Fibroblast of mammary gland (primary cell): ENCODE results near the gene RNF112.

Experiments used
- DNase-seq: peaks from one replicate; pipeline ENCODE4 v3.0.0-alpha.2; 2010; ENCODE audit warnings: low read depth
- H3K4me3 ChIP-seq: 2 replicates; pipeline ENCODE4 v1.5.1; 2011; ENCODE audit warnings: low read depth, mild to moderate bottlenecking, low read length, moderate library complexity; ENCODE audit not compliant: control insufficient read depth
- TF ChIP-seq, protein P1 (sequence below): conservative IDR thresholded peaks from 2 replicates; pipeline ENCODE4 v1.5.1; 2011; ENCODE audit warnings: low read depth, low read length, inconsistent platforms; ENCODE audit not compliant: control insufficient read depth, insufficient read depth

Gene RNF112

DNA sequence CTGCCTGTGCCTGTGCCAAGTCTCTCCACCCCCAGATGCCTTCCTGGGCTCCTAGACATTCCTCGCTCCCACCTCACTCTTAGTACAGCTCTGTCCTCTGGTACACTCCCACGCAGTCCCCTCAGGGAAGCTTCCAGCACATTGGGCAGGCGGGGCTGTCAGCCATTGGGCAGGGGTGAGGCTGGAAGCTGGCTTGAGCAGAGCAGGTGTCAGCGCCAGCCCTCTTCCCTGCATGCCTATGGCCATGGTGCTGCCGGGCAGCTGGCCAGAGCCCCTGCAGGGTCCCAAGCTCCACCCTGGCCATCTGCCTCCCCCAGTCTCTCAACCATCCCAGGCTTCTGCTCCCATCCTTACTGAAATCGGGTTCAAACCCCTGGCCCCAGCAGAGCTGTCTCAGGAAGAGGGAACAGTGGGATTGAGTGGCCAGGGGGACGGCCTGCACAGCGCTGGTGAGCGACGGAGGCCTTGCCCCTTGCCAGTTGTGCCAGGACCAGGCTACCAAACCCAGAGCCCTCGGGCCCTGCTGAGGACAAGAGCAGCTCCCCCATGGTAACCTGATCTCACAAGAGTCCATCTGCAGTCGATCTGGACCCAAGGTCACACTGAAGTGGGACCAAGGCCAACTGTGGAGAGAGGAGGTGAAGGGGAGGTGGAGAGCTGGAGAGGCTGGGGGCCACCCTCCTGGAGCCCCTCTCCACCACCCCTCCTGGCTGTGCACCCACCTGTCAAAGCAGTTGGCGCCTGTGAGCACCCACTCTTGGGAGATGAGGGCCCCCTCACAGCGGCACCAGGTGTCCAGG lies 46.1 kb upstream of the RNF112 start:
- no peak for DNase-seq
- no peak overlapping the region for H3K4me3 ChIP-seq
- TF ChIP-seq, protein P1, sequence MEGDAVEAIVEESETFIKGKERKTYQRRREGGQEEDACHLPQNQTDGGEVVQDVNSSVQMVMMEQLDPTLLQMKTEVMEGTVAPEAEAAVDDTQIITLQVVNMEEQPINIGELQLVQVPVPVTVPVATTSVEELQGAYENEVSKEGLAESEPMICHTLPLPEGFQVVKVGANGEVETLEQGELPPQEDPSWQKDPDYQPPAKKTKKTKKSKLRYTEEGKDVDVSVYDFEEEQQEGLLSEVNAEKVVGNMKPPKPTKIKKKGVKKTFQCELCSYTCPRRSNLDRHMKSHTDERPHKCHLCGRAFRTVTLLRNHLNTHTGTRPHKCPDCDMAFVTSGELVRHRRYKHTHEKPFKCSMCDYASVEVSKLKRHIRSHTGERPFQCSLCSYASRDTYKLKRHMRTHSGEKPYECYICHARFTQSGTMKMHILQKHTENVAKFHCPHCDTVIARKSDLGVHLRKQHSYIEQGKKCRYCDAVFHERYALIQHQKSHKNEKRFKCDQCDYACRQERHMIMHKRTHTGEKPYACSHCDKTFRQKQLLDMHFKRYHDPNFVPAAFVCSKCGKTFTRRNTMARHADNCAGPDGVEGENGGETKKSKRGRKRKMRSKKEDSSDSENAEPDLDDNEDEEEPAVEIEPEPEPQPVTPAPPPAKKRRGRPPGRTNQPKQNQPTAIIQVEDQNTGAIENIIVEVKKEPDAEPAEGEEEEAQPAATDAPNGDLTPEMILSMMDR, result no peak

DNA sequence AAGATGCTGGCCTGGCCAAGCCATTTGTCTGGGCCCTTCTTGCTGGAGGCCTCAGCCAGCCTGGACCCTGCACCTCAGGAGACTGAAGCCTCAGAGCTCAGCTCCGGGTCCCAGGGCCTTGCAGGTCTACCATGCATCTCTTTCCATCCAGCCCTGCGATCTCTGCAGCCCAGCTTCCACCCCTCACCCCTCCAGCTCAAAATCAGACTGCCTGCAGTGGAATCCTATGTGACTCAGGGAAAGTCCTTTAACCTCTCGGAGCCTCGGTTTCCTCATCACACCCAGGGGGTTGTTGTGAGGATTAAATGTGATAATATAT lies 45.6 kb upstream of the RNF112 start:
- TF ChIP-seq, protein P1, result no peak
- no peak for DNase-seq
- no peak overlapping the region for H3K4me3 ChIP-seq

DNA sequence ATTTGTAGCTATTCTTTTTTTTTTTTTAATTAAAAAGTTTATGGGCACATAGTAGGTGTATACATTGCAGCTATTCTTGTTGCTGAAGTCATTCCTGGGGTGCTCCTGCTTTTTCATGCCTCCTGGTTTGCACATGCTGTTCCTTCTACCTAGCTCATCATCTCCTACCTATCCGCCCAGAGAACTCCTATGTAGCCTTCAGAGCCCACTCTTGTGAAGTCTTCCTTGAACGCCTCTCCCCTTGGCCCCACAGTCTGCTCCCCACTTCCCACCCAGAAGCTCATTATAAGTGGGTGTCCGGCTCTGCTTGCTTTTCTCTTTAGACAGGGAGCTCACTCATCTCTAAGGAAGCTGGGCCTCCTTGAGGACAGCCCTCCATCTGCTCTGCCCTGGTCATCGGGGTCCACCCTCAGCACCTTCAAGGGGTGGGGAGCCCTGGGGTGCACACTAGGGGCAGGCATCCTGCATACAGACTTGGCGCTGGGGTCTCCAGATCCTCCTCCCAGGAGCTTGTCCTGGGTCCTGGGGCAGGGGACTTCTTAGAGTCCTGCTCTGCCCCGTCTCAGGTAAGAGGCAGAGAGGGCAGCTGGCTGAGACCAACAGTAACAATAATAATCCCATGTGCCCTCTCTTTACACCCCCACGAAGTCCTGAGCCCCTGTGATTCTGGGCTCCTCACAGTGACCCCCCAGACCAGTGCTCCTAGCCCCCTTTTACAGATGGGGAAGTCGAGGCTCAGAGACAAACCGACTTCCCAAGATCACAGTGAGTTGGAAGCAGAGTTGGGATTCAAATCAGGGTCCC lies 45.0 kb upstream of the RNF112 start:
- DNase-seq, result no peak

DNA sequence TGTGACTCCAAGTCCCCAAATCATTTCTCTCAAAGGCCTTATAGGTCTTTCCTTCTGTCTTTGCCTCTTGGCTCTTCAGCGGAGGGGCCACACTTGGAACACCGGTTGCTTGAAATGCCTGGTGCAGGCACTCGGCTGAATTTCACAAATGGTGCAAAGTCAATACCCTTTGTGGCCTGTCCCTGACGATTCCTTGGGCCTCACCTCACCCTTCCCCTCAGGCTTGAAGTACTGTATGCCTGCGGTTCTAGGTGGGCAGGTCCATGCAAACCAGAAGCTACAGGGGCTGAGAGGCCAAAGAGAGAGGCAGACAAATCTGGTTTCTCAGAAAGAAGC lies 44.4 kb upstream of the RNF112 start:
- TF ChIP-seq, protein P1, result no peak
- DNase-seq, result no peak
- H3K4me3 ChIP-seq, result no peak overlapping the region

More for the DNA sequence above, 45.0 kb upstream of the RNF112 start:
- TF ChIP-seq, protein P1, result no peak
- no peak overlapping the region for H3K4me3 ChIP-seq

DNA sequence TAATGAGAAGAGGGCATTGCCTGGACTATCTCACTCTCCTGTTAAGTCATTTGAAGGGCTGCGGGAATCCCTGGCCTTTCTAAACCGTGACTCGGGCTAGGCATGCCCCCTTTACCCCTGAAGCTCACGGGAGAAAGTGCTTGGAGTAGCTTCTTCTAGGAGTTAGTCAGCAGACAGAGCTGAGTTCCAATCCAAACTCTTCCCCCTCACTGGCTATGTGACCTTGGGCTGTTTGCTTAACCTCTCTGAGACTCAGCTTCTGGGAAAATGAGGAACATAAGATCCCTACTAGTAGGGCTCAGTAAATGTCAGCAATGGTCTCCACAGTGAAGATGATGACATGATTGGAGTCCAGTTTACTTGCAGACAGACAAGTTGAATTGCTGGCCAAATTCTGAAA lies 42.8 kb upstream of the RNF112 start:
- TF ChIP-seq, protein P1, result no peak
- no peak overlapping the region for H3K4me3 ChIP-seq
- peak; percentile 54 for DNase-seq

DNA sequence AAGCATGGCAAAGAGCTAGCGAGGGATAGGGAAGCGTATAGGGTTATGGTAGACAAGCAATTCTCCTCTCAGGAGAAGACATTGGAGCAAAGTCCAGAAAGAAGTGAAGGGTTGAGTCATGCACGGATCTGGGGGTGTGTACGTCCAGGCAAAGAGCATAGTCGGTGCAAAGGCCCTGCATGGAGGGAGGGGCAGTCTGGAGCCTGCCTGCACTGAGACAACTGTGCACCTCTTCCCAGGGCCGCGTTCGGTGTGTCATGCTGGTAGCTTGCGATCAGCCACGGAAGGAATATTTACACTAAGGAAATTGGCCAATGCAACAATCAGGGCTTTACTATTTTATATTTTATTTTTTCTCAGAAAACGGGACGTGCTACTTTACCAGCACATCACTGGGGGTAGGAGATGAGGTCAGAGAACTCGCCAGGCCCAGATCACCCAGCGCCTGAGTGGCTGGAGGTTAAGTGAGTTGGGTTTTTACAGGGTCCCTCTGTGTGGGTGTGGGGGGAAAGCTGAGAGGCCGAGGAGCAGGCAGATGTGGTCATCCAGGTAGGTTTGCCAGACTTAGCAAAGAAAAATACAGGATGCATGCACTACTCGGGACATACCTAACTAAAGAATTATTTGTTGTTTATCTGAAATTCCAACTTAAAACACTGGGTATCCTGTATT lies 41.8 kb upstream of the RNF112 start:
- H3K4me3 ChIP-seq, result no peak overlapping the region
- DNase-seq, result no peak
- TF ChIP-seq, protein P1, result no peak
